Measurements from ENCODE around the gene TM4SF4.

GRCh38 chr3:149493315-149494021, 19.0 kb downstream of the TM4SF4 start:
- TF ChIP-seq CTCF (optimal IDR thresholded peaks at IDR 0.05 in 1 of 3, IDR thresholded peaks at IDR 0.05 in 1 of 3, conservative IDR thresholded peaks at IDR 0.05 in 1 of 3; ENCODE audit: extremely low read depth in 1 of 3, insufficient read depth in 2 of 3, low read length in 3 of 3) (no peak), EZH2 (IDR thresholded peaks at IDR 0.05; ENCODE audit: low read length) (no peak)

All from keratinocyte (primary cell).